Thyroid gland (tissue), 4 donors: Measurements from ENCODE around the gene TMEM272.

Experiments used
- CTCF ChIP-seq, 6 experiments: fragments of 200-600 bp in 3 of 6; fragments of 450-650 bp in 3 of 6; sonication (generic) in 3 of 6; IDR thresholded peaks; one replicate each; pipeline ENCODE4 v1.5.1; 2016 to 2019; ENCODE audit warnings: antibody characterized with exemption in 6 of 6, mild to moderate bottlenecking in 2 of 6, inconsistent platforms in 1 of 6, moderate library complexity in 1 of 6
- POLR2A ChIP-seq, 2 donors: fragments of 450-650 bp; IDR thresholded peaks; one replicate each; pipeline ENCODE4 v1.6.1; 2017; ENCODE audit warnings: antibody characterized with exemption in 2 of 2, mild to moderate bottlenecking in 2 of 2, moderate library complexity in 1 of 2

DNA sequence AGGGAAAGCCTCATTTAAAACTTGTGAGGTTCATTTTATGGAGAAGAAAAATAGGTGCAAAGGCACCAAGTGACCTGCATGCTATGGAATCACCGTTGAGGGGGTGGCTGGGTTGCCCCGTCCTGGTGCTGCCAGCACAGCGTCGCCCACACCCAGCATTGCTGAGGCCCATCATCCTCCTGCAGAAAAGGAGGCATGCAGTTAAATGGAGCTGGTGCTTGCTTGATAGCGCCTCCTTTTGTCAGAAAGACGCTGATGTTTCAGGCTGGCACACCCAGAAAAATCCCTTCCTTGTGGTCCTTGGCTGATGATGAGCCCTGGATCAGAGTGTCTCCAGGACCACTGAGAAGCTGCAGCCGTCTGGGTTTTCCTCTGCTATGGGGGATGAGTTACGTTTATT, 77.9 kb downstream of the TMEM272 start:
- TF ChIP-seq CTCF (IDR thresholded peaks at IDR 0.05) (no peak), POLR2A (IDR thresholded peaks at IDR 0.05) (no peak)
